Measurements from ENCODE around the gene TSC1.

Gene TSC1

GRCh38 chr9:132985489-132985888 is 41.1 kb upstream of the TSC1 start:
- Histone ChIP-seq H3K4me1 (ENCODE audit: control insufficient read depth in 1 of 2, insufficient read depth in 2 of 2, low read length in 2 of 2) (no peaks in the 10 kb centered on the region), H3K4me3 (ENCODE audit: low read depth in 1 of 2, low read length in 2 of 2) (no peak overlapping the region), H3K27me3 (ENCODE audit: low read depth, low read length) (peaks cover 5% of the 10 kb centered on the region), H3K27ac (ENCODE audit: low read length) (no peak overlapping the region), H3K9me3 (ENCODE audit: control insufficient read depth in 1 of 2, low read length in 2 of 2) (no peaks in the 10 kb centered on the region), H3K36me3 (ENCODE audit: control insufficient read depth in 1 of 2, insufficient read depth in 2 of 2, low read length in 2 of 2) (no peaks in the 10 kb centered on the region)

- no peak overlapping the region for H3K27ac ChIP-seq (ENCODE audit: low read length)
- no peaks in the 10 kb centered on the region for H3K4me1 ChIP-seq (ENCODE audit: control insufficient read depth in 1 of 2, insufficient read depth in 2 of 2, low read length in 2 of 2)
- H3K9me3 ChIP-seq (ENCODE audit: control insufficient read depth in 1 of 2, low read length in 2 of 2) = no peaks in the 10 kb centered on the region
- H3K27me3 ChIP-seq (ENCODE audit: low read depth, low read length) = peaks cover 5% of the 10 kb centered on the region
- no peaks in the 10 kb centered on the region for H3K36me3 ChIP-seq (ENCODE audit: control insufficient read depth in 1 of 2, insufficient read depth in 2 of 2, low read length in 2 of 2)
- H3K4me3 ChIP-seq (ENCODE audit: low read depth in 1 of 2, low read length in 2 of 2) = no peak overlapping the region
Observed at GRCh38 chr9:132985071-132985350, 40.6 kb upstream of the TSC1 start.

GRCh38 chr9:132984202-132985070 is 40.0 kb upstream of the TSC1 start:
- Histone ChIP-seq H3K4me1 (ENCODE audit: control insufficient read depth in 1 of 2, insufficient read depth in 2 of 2, low read length in 2 of 2) (no peaks in the 10 kb centered on the region), H3K9me3 (ENCODE audit: control insufficient read depth in 1 of 2, low read length in 2 of 2) (no peaks in the 10 kb centered on the region), H3K36me3 (ENCODE audit: control insufficient read depth in 1 of 2, insufficient read depth in 2 of 2, low read length in 2 of 2) (no peaks in the 10 kb centered on the region), H3K4me3 (ENCODE audit: low read depth in 1 of 2, low read length in 2 of 2) (no peak overlapping the region), H3K27me3 (ENCODE audit: low read depth, low read length) (peaks cover 8% of the 10 kb centered on the region), H3K27ac (ENCODE audit: low read length) (no peak overlapping the region)

- Histone ChIP-seq H3K9me3 (ENCODE audit: control insufficient read depth in 1 of 2, low read length in 2 of 2) (no peaks in the 10 kb centered on the region), H3K36me3 (ENCODE audit: control insufficient read depth in 1 of 2, insufficient read depth in 2 of 2, low read length in 2 of 2) (no peaks in the 10 kb centered on the region), H3K27me3 (ENCODE audit: low read depth, low read length) (peaks cover 11% of the 10 kb centered on the region), H3K4me3 (ENCODE audit: low read depth in 1 of 2, low read length in 2 of 2) (no peak overlapping the region), H3K4me1 (ENCODE audit: control insufficient read depth in 1 of 2, insufficient read depth in 2 of 2, low read length in 2 of 2) (no peaks in the 10 kb centered on the region), H3K27ac (ENCODE audit: low read length) (no peak overlapping the region)
Observed at GRCh38 chr9:132983491-132984201, 39.2 kb upstream of the TSC1 start.

GRCh38 chr9:132982458-132982857 is 38.0 kb upstream of the TSC1 start:
- Histone ChIP-seq H3K4me1 (ENCODE audit: control insufficient read depth in 1 of 2, insufficient read depth in 2 of 2, low read length in 2 of 2) (peaks cover 0 to 5% of the 10 kb centered on the region in 2 donors), H3K9me3 (ENCODE audit: control insufficient read depth in 1 of 2, low read length in 2 of 2) (no peaks in the 10 kb centered on the region), H3K27me3 (ENCODE audit: low read depth, low read length) (peaks cover 13% of the 10 kb centered on the region), H3K27ac (ENCODE audit: low read length) (no peak overlapping the region), H3K4me3 (ENCODE audit: low read depth in 1 of 2, low read length in 2 of 2) (no peak overlapping the region), H3K36me3 (ENCODE audit: control insufficient read depth in 1 of 2, insufficient read depth in 2 of 2, low read length in 2 of 2) (no peaks in the 10 kb centered on the region)

- peaks cover 0 to 6% of the 10 kb centered on the region in 2 donors for H3K4me1 ChIP-seq (ENCODE audit: control insufficient read depth in 1 of 2, insufficient read depth in 2 of 2, low read length in 2 of 2)
- no peaks in the 10 kb centered on the region for H3K9me3 ChIP-seq (ENCODE audit: control insufficient read depth in 1 of 2, low read length in 2 of 2)
- no peaks in the 10 kb centered on the region for H3K36me3 ChIP-seq (ENCODE audit: control insufficient read depth in 1 of 2, insufficient read depth in 2 of 2, low read length in 2 of 2)
- H3K27me3 ChIP-seq (ENCODE audit: low read depth, low read length) = peaks cover 13% of the 10 kb centered on the region
- no peak overlapping the region for H3K27ac ChIP-seq (ENCODE audit: low read length)
- H3K4me3 ChIP-seq (ENCODE audit: low read depth in 1 of 2, low read length in 2 of 2) = no peak overlapping the region
Observed at GRCh38 chr9:132980157-132980556, 35.7 kb upstream of the TSC1 start.

- Histone ChIP-seq H3K27ac (ENCODE audit: low read length) (no peak within 1 kb of the TSS), H3K36me3 (ENCODE audit: control insufficient read depth in 1 of 2, insufficient read depth in 2 of 2, low read length in 2 of 2) (no peaks in the 10 kb centered on the region), H3K9me3 (ENCODE audit: control insufficient read depth in 1 of 2, low read length in 2 of 2) (no peaks in the 10 kb centered on the region), H3K4me3 (ENCODE audit: low read depth in 1 of 2, low read length in 2 of 2) (no peak within 1 kb of the TSS), H3K4me1 (ENCODE audit: control insufficient read depth in 1 of 2, insufficient read depth in 2 of 2, low read length in 2 of 2) (peaks cover 0 to 6% of the 10 kb centered on the region in 2 donors), H3K27me3 (ENCODE audit: low read depth, low read length) (peaks cover 8% of the 10 kb centered on the region)
Observed at GRCh38 chr9:132978451-132979131, 34.2 kb upstream of the TSC1 start, which contains the start of gene GFI1B. Gene GFI1B, plus strand, starts transcription at chr9:132978694. Its CDS starts 7,985 bp downstream, at chr9:132986679.

GRCh38 chr9:132978112-132978450 is 33.7 kb upstream of the TSC1 start:
- Histone ChIP-seq H3K9me3 (ENCODE audit: control insufficient read depth in 1 of 2, low read length in 2 of 2) (no peaks in the 10 kb centered on the region), H3K4me1 (ENCODE audit: control insufficient read depth in 1 of 2, insufficient read depth in 2 of 2, low read length in 2 of 2) (peaks cover 0 to 6% of the 10 kb centered on the region in 2 donors), H3K27me3 (ENCODE audit: low read depth, low read length) (peaks cover 8% of the 10 kb centered on the region), H3K27ac (ENCODE audit: low read length) (no peak overlapping the region), H3K36me3 (ENCODE audit: control insufficient read depth in 1 of 2, insufficient read depth in 2 of 2, low read length in 2 of 2) (no peaks in the 10 kb centered on the region), H3K4me3 (ENCODE audit: low read depth in 1 of 2, low read length in 2 of 2) (no peak overlapping the region)

GRCh38 chr9:132976571-132976970 is 32.2 kb upstream of the TSC1 start:
- Histone ChIP-seq H3K9me3 (ENCODE audit: control insufficient read depth in 1 of 2, low read length in 2 of 2) (no peaks in the 10 kb centered on the region), H3K4me3 (ENCODE audit: low read depth in 1 of 2, low read length in 2 of 2) (no peak overlapping the region), H3K27ac (ENCODE audit: low read length) (no peak overlapping the region), H3K36me3 (ENCODE audit: control insufficient read depth in 1 of 2, insufficient read depth in 2 of 2, low read length in 2 of 2) (no peaks in the 10 kb centered on the region), H3K27me3 (ENCODE audit: low read depth, low read length) (peaks cover 8% of the 10 kb centered on the region), H3K4me1 (ENCODE audit: control insufficient read depth in 1 of 2, insufficient read depth in 2 of 2, low read length in 2 of 2) (peaks cover 0 to 6% of the 10 kb centered on the region in 2 donors)

- no peaks in the 10 kb centered on the region for H3K9me3 ChIP-seq (ENCODE audit: control insufficient read depth in 1 of 2, low read length in 2 of 2)
- no peaks in the 10 kb centered on the region for H3K36me3 ChIP-seq (ENCODE audit: control insufficient read depth in 1 of 2, insufficient read depth in 2 of 2, low read length in 2 of 2)
- H3K4me3 ChIP-seq (ENCODE audit: low read depth in 1 of 2, low read length in 2 of 2) = no peak overlapping the region
- H3K4me1 ChIP-seq (ENCODE audit: control insufficient read depth in 1 of 2, insufficient read depth in 2 of 2, low read length in 2 of 2) = peaks cover 0 to 6% of the 10 kb centered on the region in 2 donors
- H3K27me3 ChIP-seq (ENCODE audit: low read depth, low read length) = peaks cover 8% of the 10 kb centered on the region
- no peak overlapping the region for H3K27ac ChIP-seq (ENCODE audit: low read length)
Observed at GRCh38 chr9:132975961-132976360, 31.5 kb upstream of the TSC1 start.

GRCh38 chr9:132973713-132974112 is 29.3 kb upstream of the TSC1 start:
- Histone ChIP-seq H3K4me1 (ENCODE audit: control insufficient read depth in 1 of 2, insufficient read depth in 2 of 2, low read length in 2 of 2) (peaks cover 0 to 6% of the 10 kb centered on the region in 2 donors), H3K27ac (ENCODE audit: low read length) (no peak overlapping the region), H3K36me3 (ENCODE audit: control insufficient read depth in 1 of 2, insufficient read depth in 2 of 2, low read length in 2 of 2) (no peaks in the 10 kb centered on the region), H3K9me3 (ENCODE audit: control insufficient read depth in 1 of 2, low read length in 2 of 2) (no peaks in the 10 kb centered on the region), H3K4me3 (ENCODE audit: low read depth in 1 of 2, low read length in 2 of 2) (no peak overlapping the region), H3K27me3 (ENCODE audit: low read depth, low read length) (peaks cover 3% of the 10 kb centered on the region)

Data from muscle layer of duodenum (tissue), 2 donors.